HEK293 (cell line): ENCODE results near the gene THBD.

Experiments
- CTCF ChIA-PET: fragments of 350-600 bp; formaldehyde crosslinking; extraction: SDS; loops from one replicate; lab custom pipeline; 2021; ENCODE audit warnings: antibody characterized with exemption; lab: Yijun Ruan, JAX
- POLR2A ChIA-PET: fragments of 300-600 bp; formaldehyde crosslinking; extraction: SDS; loops from one replicate; lab custom pipeline; 2020; ENCODE audit warnings: antibody characterized with exemption, inconsistent platforms; lab: Yijun Ruan, JAX
- H3K27ac ChIP-seq: fragments of 200-500 bp; sonication (Bioruptor generic); 2 replicates; pipeline ENCODE4 v1.5.1; 2014; ENCODE audit warnings: low read depth, low read length, control low read depth, inconsistent platforms; ENCODE audit errors: extremely low read depth
- H3K36me3 ChIP-seq, 2 experiments: fragments of 200-500 bp in 1 of 2; sonication (Bioruptor generic) in 1 of 2; 1 replicate in 1 of 2; 2 replicates in 1 of 2; pipeline ENCODE4 v1.5.1; 2014 to 2017; ENCODE audit warnings: inconsistent platforms in 2 of 2, low read length in 2 of 2; ENCODE audit not compliant: control insufficient read depth in 2 of 2, insufficient read depth in 1 of 2
- H3K4me1 ChIP-seq: fragments of 200-500 bp; sonication (Bioruptor generic); 2 replicates; pipeline ENCODE4 v1.5.1; 2014; ENCODE audit warnings: mild to moderate bottlenecking, low read length, inconsistent platforms; ENCODE audit not compliant: control insufficient read depth, insufficient read depth
- H3K4me3 ChIP-seq: 2 replicates; pipeline ENCODE4 v1.5.1; 2011; ENCODE audit warnings: low read depth, mild to moderate bottlenecking, control low read depth, low read length, moderate library complexity
- H3K9me3 ChIP-seq: fragments of 200-500 bp; sonication (Bioruptor generic); 2 replicates; pipeline ENCODE4 v1.5.1; 2014; ENCODE audit warnings: low read depth, low read length, inconsistent platforms; ENCODE audit not compliant: control insufficient read depth, insufficient read depth
- GLIS1 ChIP-seq: fragments of 450-650 bp; formaldehyde crosslinking; IDR thresholded peaks from 2 replicates; pipeline ENCODE4 v1.5.1; 2016; ENCODE audit warnings: missing biosample characterization, missing genetic modification characterization
- SALL2 ChIP-seq: fragments of 450-650 bp; formaldehyde crosslinking; IDR thresholded peaks from 2 replicates; pipeline ENCODE4 v1.5.0; 2017; ENCODE audit warnings: missing biosample characterization, mild to moderate bottlenecking, missing genetic modification characterization, borderline replicate concordance
- ZBTB17 ChIP-seq: fragments of 450-650 bp; formaldehyde crosslinking; IDR thresholded peaks from 2 replicates; pipeline ENCODE4 v1.5.1; 2016; ENCODE audit warnings: missing biosample characterization, missing genetic modification characterization
- ZBTB20 ChIP-seq: fragments of 450-650 bp; formaldehyde crosslinking; IDR thresholded peaks from 2 replicates; pipeline ENCODE4 v1.5.1; 2016; ENCODE audit warnings: missing biosample characterization, missing genetic modification characterization
- ZBTB48 ChIP-seq: fragments of 450-650 bp; formaldehyde crosslinking; IDR thresholded peaks from 2 replicates; pipeline ENCODE4 v1.5.1; 2016; ENCODE audit warnings: missing biosample characterization, missing genetic modification characterization
- ZBTB7A ChIP-seq: fragments of 450-650 bp; formaldehyde crosslinking; IDR thresholded peaks from 2 replicates; pipeline ENCODE4 v1.5.1; 2016; ENCODE audit warnings: low read depth, missing biosample characterization, missing genetic modification characterization
- ZFHX2 ChIP-seq: fragments of 450-650 bp; formaldehyde crosslinking; conservative IDR thresholded peaks from 2 replicates; pipeline ENCODE4 v1.5.1; 2016; ENCODE audit warnings: missing biosample characterization, missing genetic modification characterization
- ZFP41 ChIP-seq: fragments of 450-650 bp; formaldehyde crosslinking; IDR thresholded peaks from 2 replicates; pipeline ENCODE4 v1.5.1; 2016; ENCODE audit warnings: missing biosample characterization, missing genetic modification characterization, borderline replicate concordance
- ZFP69B ChIP-seq: fragments of 450-650 bp; formaldehyde crosslinking; IDR thresholded peaks from 2 replicates; pipeline ENCODE4 v1.5.1; 2016; ENCODE audit warnings: missing biosample characterization, missing genetic modification characterization
- ZNF114 ChIP-seq: fragments of 450-650 bp; formaldehyde crosslinking; IDR thresholded peaks from 2 replicates; pipeline ENCODE4 v1.5.0; 2017; ENCODE audit warnings: missing biosample characterization, missing genetic modification characterization
- ZNF157 ChIP-seq: fragments of 450-650 bp; formaldehyde crosslinking; IDR thresholded peaks from 2 replicates; pipeline ENCODE4 v1.5.1; 2016; ENCODE audit warnings: missing biosample characterization, missing genetic modification characterization
- ZNF174 ChIP-seq: fragments of 450-650 bp; formaldehyde crosslinking; IDR thresholded peaks from 2 replicates; pipeline ENCODE4 v1.5.0; 2017; ENCODE audit warnings: missing biosample characterization, mild to moderate bottlenecking, missing genetic modification characterization
- ZNF416 ChIP-seq: fragments of 450-650 bp; formaldehyde crosslinking; IDR thresholded peaks from 2 replicates; pipeline ENCODE4 v1.5.1; 2016; ENCODE audit warnings: missing biosample characterization, missing genetic modification characterization
- ZNF426 ChIP-seq: fragments of 450-650 bp; formaldehyde crosslinking; IDR thresholded peaks from 2 replicates; pipeline ENCODE4 v1.5.1; 2017; ENCODE audit warnings: missing biosample characterization, missing genetic modification characterization, mild to moderate bottlenecking, inconsistent platforms, moderate library complexity
- ZNF433 ChIP-seq: fragments of 450-650 bp; formaldehyde crosslinking; IDR thresholded peaks from 2 replicates; pipeline ENCODE4 v1.5.1; 2016; ENCODE audit warnings: missing biosample characterization, missing genetic modification characterization, low read depth
- ZNF48 ChIP-seq: fragments of 450-650 bp; formaldehyde crosslinking; IDR thresholded peaks from 2 replicates; pipeline ENCODE4 v1.5.1; 2016; ENCODE audit warnings: missing biosample characterization, missing genetic modification characterization
- ZNF529 ChIP-seq: fragments of 450-650 bp; formaldehyde crosslinking; IDR thresholded peaks from 2 replicates; pipeline ENCODE4 v1.5.1; 2017; ENCODE audit warnings: missing genetic modification characterization, missing biosample characterization; ENCODE audit not compliant: insufficient replicate concordance
- ZNF560 ChIP-seq: fragments of 450-650 bp; formaldehyde crosslinking; IDR thresholded peaks from 2 replicates; pipeline ENCODE4 v1.5.1; 2017; ENCODE audit warnings: missing biosample characterization, missing genetic modification characterization, borderline replicate concordance
- ZNF571 ChIP-seq: fragments of 450-650 bp; formaldehyde crosslinking; IDR thresholded peaks from 2 replicates; pipeline ENCODE4 v1.5.0; 2017; ENCODE audit warnings: missing biosample characterization, missing genetic modification characterization
- ZNF629 ChIP-seq: fragments of 450-650 bp; formaldehyde crosslinking; IDR thresholded peaks from 2 replicates; pipeline ENCODE4 v1.5.1; 2017; ENCODE audit warnings: missing biosample characterization, missing genetic modification characterization
- ZNF654 ChIP-seq: fragments of 450-650 bp; formaldehyde crosslinking; IDR thresholded peaks from 2 replicates; pipeline ENCODE4 v1.5.1; 2016; ENCODE audit warnings: low read depth, missing biosample characterization, missing genetic modification characterization
- ZNF792 ChIP-seq: fragments of 450-650 bp; formaldehyde crosslinking; IDR thresholded peaks from 2 replicates; pipeline ENCODE4 v1.5.1; 2016; ENCODE audit warnings: missing biosample characterization, missing genetic modification characterization
- ZXDB ChIP-seq: fragments of 450-650 bp; formaldehyde crosslinking; IDR thresholded peaks from 2 replicates; pipeline ENCODE4 v1.5.1; 2016; ENCODE audit warnings: missing biosample characterization, missing genetic modification characterization
- TF ChIP-seq, protein P1 (sequence below): fragments of 450-650 bp; formaldehyde crosslinking; IDR thresholded peaks from 2 replicates; pipeline ENCODE4 v1.5.1; 2016; ENCODE audit warnings: missing biosample characterization, missing genetic modification characterization
- TF ChIP-seq, protein P2 (sequence below): fragments of 450-650 bp; IDR thresholded peaks from 2 replicates; pipeline ENCODE4 v1.5.1; 2018; ENCODE audit warnings: missing biosample characterization, mild to moderate bottlenecking, missing genetic modification characterization

THBD gene

DNA sequence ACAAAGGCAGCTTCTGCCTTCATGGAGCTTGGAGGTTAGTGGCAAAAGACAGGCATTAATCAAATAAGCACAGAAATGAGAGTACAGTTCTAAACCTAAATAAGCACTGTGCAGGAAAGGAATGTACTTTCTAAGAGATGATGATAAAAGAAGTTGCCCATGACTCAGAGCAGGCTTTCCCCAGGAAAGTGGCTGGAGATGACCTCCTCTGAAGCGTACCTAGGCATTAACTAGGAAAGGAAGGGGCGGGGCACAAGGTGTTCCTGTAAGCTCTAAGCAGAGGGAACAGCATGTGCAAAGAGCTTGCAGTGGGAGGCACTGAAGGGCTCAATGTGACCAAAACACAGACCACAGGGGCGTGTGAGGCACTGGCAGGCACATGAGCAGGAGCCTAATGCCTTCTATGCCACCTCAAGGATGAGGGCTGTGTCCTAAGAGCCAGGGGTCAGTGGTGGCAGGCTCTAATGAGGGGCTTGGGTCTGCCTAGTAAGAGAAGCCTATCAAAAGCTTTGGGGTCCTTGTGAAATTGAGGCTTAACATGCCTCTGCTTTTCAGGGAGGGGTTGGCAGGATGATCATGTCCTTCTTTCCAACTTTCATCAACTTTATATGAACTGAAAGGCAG lies 9.5 kb downstream of the THBD start:
- no peak overlapping the region for H3K27ac ChIP-seq
- TF ChIP-seq ZNF529 = no peak
- TF ChIP-seq ZNF629 = no peak
- no peak for TF ChIP-seq ZBTB7A (tag by site-specific recombination)
- no peak for TF ChIP-seq GLIS1
- TF ChIP-seq ZNF426 = no peak
- TF ChIP-seq ZBTB17 (tag by site-specific recombination) = no peak
- TF ChIP-seq ZBTB20 = no peak
- TF ChIP-seq, protein P1, sequence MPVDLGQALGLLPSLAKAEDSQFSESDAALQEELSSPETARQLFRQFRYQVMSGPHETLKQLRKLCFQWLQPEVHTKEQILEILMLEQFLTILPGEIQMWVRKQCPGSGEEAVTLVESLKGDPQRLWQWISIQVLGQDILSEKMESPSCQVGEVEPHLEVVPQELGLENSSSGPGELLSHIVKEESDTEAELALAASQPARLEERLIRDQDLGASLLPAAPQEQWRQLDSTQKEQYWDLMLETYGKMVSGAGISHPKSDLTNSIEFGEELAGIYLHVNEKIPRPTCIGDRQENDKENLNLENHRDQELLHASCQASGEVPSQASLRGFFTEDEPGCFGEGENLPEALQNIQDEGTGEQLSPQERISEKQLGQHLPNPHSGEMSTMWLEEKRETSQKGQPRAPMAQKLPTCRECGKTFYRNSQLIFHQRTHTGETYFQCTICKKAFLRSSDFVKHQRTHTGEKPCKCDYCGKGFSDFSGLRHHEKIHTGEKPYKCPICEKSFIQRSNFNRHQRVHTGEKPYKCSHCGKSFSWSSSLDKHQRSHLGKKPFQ (tag by site-specific recombination) = no peak
- no peak for TF ChIP-seq ZNF114
- TF ChIP-seq, protein P2, sequence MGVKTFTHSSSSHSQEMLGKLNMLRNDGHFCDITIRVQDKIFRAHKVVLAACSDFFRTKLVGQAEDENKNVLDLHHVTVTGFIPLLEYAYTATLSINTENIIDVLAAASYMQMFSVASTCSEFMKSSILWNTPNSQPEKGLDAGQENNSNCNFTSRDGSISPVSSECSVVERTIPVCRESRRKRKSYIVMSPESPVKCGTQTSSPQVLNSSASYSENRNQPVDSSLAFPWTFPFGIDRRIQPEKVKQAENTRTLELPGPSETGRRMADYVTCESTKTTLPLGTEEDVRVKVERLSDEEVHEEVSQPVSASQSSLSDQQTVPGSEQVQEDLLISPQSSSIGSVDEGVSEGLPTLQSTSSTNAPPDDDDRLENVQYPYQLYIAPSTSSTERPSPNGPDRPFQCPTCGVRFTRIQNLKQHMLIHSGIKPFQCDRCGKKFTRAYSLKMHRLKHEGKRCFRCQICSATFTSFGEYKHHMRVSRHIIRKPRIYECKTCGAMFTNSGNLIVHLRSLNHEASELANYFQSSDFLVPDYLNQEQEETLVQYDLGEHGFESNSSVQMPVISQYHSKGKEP (tag by site-specific recombination) = no peak
- no peak for TF ChIP-seq ZNF792 (tag by site-specific recombination)
- no peak for TF ChIP-seq ZBTB48 (tag by site-specific recombination)
- TF ChIP-seq ZFP41 (tag by site-specific recombination) = no peak
- TF ChIP-seq ZNF157 = no peak
- no peak for TF ChIP-seq SALL2 (tag by site-specific recombination)
- TF ChIP-seq, all 188 proteins: peak for 0
- ChIA-PET POLR2A (no interaction called here), CTCF (interaction anchor here (0.9 to 2.7 kb wide), 2 partner anchors 11 to 702 kb away, joined by 6 to 12 read pairs; no protein-coding TSS in a partner anchor)
- Histone ChIP-seq H3K36me3 (no peaks in the 10 kb centered on the region), H3K4me3 (no peak overlapping the region), H3K4me1 (no peaks in the 10 kb centered on the region; the same call in 1 of the 2 replicates), H3K9me3 (no peaks in the 10 kb centered on the region)

DNA sequence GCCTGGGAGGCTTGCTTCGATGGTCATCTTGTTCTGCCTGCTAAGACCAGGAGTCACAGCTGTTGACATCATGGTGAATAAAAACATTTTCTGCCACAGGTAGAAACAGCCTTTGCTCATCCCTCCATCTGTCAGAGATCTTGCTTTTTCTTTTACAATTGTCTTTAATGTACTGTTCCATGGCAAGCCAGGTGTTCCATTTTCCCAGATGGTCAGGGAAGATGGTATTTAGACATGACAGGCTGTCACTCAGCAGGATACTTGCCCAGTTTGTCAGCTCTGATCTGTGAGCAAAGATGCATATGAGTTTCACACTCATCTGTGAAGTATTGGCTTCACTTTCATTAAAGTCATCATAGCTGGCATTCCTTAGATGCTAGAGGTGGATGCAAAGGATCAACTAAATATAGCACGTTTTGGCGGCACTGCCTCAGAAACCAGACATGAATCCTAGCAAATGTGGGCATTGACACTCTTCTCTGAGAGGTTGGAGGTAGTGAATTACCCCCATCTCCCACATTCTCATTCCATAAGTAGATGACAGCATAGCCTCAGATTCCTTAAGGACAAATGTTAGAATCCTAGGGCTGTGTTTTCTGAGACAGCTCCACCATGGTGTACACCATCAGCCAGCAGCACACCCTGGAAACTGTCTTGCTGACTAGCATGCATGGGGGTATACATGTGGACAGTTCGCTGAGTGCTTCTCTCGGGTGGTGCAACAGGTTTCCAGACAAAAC lies 10.2 kb downstream of the THBD start:
- H3K4me1 ChIP-seq = no peaks in the 10 kb centered on the region; the same call in 1 of the 2 replicates
- H3K4me3 ChIP-seq = no peak overlapping the region
- no peaks in the 10 kb centered on the region for H3K9me3 ChIP-seq
- no peaks in the 10 kb centered on the region for H3K36me3 ChIP-seq
- POLR2A ChIA-PET = no interaction called here
- H3K27ac ChIP-seq = no peak overlapping the region
- CTCF ChIA-PET = interaction anchor here (0.9 to 2.7 kb wide), 2 partner anchors 11 to 701 kb away, joined by 6 to 12 read pairs; no protein-coding TSS in a partner anchor
- TF ChIP-seq ZNF114 (no peak), ZXDB (tag by site-specific recombination) (no peak), ZNF48 (tag by site-specific recombination) (no peak), ZNF571 (tag by site-specific recombination) (no peak), ZFP69B (no peak), ZNF654 (no peak), ZFHX2 (tag by site-specific recombination) (no peak), ZNF433 (tag by site-specific recombination) (no peak), ZNF416 (tag by site-specific recombination) (no peak), ZNF560 (tag by site-specific recombination) (no peak), ZNF174 (tag by site-specific recombination) (no peak)
